GM23338 (cell line): Measurements from ENCODE around the gene TDG. TPM values are rescaled to one million over a fixed set of nuclear protein-coding genes. Genes with fewer than 3 reads are reported as not detected.
A peak's percentile ranks its signal among the peaks of the same experiment; 100 is the strongest.

Experiments used
- ATAC-seq: fragments of 200-7000 bp; cut with Tn5 transposase; 3 replicates; pipeline ENCODE4 v1.9.1; 2020
- DNase-seq: peaks from one replicate; pipeline ENCODE4 v3.0.0-alpha.2; 2015; ENCODE audit warnings: low spot score
- H2AFZ ChIP-seq: fragments of 200-600 bp; sonication (generic); 2 replicates; pipeline ENCODE4 v1.8.0; 2016; ENCODE audit warnings: antibody characterized with exemption, mild to moderate bottlenecking, moderate library complexity
- H3F3A ChIP-seq: fragments of 200-600 bp; sonication (generic); replicated peaks from 2 replicates; pipeline ENCODE4 v1.8.0; 2017; ENCODE audit warnings: antibody characterized with exemption, mixed run types, low read depth
- H3K27ac ChIP-seq: fragments of 200-600 bp; sonication (generic); 2 replicates; pipeline ENCODE4 v1.6.1; 2016; ENCODE audit warnings: low read depth
- H3K27me3 ChIP-seq: fragments of 200-600 bp; sonication (generic); 2 replicates; pipeline ENCODE4 v1.8.0; 2016; ENCODE audit warnings: mild to moderate bottlenecking, mixed run types, moderate library complexity; ENCODE audit not compliant: insufficient read depth
- H3K36me3 ChIP-seq: fragments of 200-600 bp; sonication (generic); 2 replicates; pipeline ENCODE4 v1.8.0; 2016; ENCODE audit warnings: mild to moderate bottlenecking; ENCODE audit not compliant: insufficient read depth
- H3K4me1 ChIP-seq: fragments of 200-600 bp; sonication (generic); 2 replicates; pipeline ENCODE4 v1.8.0; 2016; ENCODE audit warnings: mild to moderate bottlenecking, moderate library complexity; ENCODE audit not compliant: insufficient read depth
- H3K4me2 ChIP-seq: fragments of 200-600 bp; sonication (generic); 2 replicates; pipeline ENCODE4 v1.7.1; 2017; ENCODE audit warnings: mixed run types
- H3K4me3 ChIP-seq: fragments of 200-600 bp; sonication (generic); 2 replicates; pipeline ENCODE4 v1.6.1; 2016; ENCODE audit warnings: mixed run types
- H3K79me2 ChIP-seq: fragments of 200-600 bp; sonication (generic); replicated peaks from 2 replicates; pipeline ENCODE4 v1.8.0; 2017; ENCODE audit warnings: mild to moderate bottlenecking; ENCODE audit not compliant: insufficient read depth
- H3K9me2 ChIP-seq: fragments of 200-600 bp; sonication (generic); 2 replicates; pipeline ENCODE4 v1.8.0; 2017; ENCODE audit not compliant: insufficient read depth
- H4K20me1 ChIP-seq: fragments of 200-600 bp; sonication (generic); replicated peaks from 2 replicates; pipeline ENCODE4 v1.8.0; 2017; ENCODE audit warnings: mild to moderate bottlenecking; ENCODE audit not compliant: insufficient read depth
- H3K27ac Mint-ChIP-seq: 2 replicates; pipeline ENCODE4 v1.8.0; 2020; ENCODE audit warnings: inconsistent platforms, mild to moderate bottlenecking, moderate library complexity, mixed read lengths
- H3K27me3 Mint-ChIP-seq: 3 replicates; pipeline ENCODE4 v1.8.0; 2022; ENCODE audit warnings: low read depth, mild to moderate bottlenecking, moderate library complexity, mixed read lengths, inconsistent platforms; ENCODE audit not compliant: insufficient read depth, poor library complexity
- H3K36me3 Mint-ChIP-seq: 3 replicates; pipeline ENCODE4 v1.8.0; 2021; ENCODE audit warnings: low read depth, mild to moderate bottlenecking, inconsistent platforms, moderate library complexity, mixed read lengths
- H3K4me1 Mint-ChIP-seq: 3 replicates; pipeline ENCODE4 v1.8.0; 2020; ENCODE audit warnings: mild to moderate bottlenecking, inconsistent platforms, mixed read lengths
- H3K4me3 Mint-ChIP-seq: 3 replicates; pipeline ENCODE4 v1.8.0; 2021; ENCODE audit warnings: moderate library complexity, mild to moderate bottlenecking, inconsistent platforms, mixed read lengths
- H3K9me3 Mint-ChIP-seq: 3 replicates; pipeline ENCODE4 v1.8.0; 2020; ENCODE audit warnings: moderate library complexity, mild to moderate bottlenecking, inconsistent platforms, mixed read lengths
- CREB1 ChIP-seq: fragments of 250-450 bp; sonication (Bioruptor Pico); IDR thresholded peaks from 2 replicates; pipeline ENCODE4 v1.5.0; 2020; ENCODE audit warnings: low read depth, mild to moderate bottlenecking, moderate library complexity
- CTCF ChIP-seq, 2 experiments: fragments of 200-600 bp in 1 of 2; sonication (generic) in 1 of 2; conservative IDR thresholded peaks; 2 replicates each; pipeline versions ENCODE4 v1.5.1 to v1.6.1; 2016 to 2017; ENCODE audit warnings: antibody characterized with exemption in 2 of 2, low read depth in 2 of 2, mild to moderate bottlenecking in 2 of 2, moderate library complexity in 1 of 2
- ETS1 ChIP-seq: IDR thresholded peaks from 2 replicates; pipeline ENCODE4 v1.6.1; 2016; ENCODE audit warnings: antibody characterized with exemption
- EZH2 ChIP-seq: fragments of 200-600 bp; sonication (generic); IDR thresholded peaks from one replicate; pipeline ENCODE4 v1.8.0; 2017; ENCODE audit warnings: antibody characterized with exemption, mild to moderate bottlenecking, low read depth; ENCODE audit not compliant: unreplicated experiment
- EZH2phosphoT487 ChIP-seq: fragments of 200-600 bp; sonication (generic); IDR thresholded peaks from one replicate; pipeline ENCODE4 v1.8.1; 2018; ENCODE audit warnings: antibody characterized with exemption; ENCODE audit not compliant: unreplicated experiment
- JUNB ChIP-seq: IDR thresholded peaks from one replicate; pipeline ENCODE4 v1.6.1; 2016; ENCODE audit warnings: antibody characterized with exemption; ENCODE audit not compliant: unreplicated experiment
- NANOG ChIP-seq: IDR thresholded peaks from 2 replicates; pipeline ENCODE4 v1.6.1; 2016; ENCODE audit warnings: antibody characterized with exemption, borderline replicate concordance
- POLR2AphosphoS5 ChIP-seq: IDR thresholded peaks from 2 replicates; pipeline ENCODE4 v1.6.1; 2016; ENCODE audit warnings: antibody characterized with exemption, low read depth
- REST ChIP-seq: IDR thresholded peaks from one replicate; pipeline ENCODE4 v1.6.1; 2018; ENCODE audit warnings: antibody characterized with exemption; ENCODE audit not compliant: unreplicated experiment
- STAT1 ChIP-seq: IDR thresholded peaks from one replicate; pipeline ENCODE4 v1.6.1; 2016; ENCODE audit warnings: antibody characterized with exemption; ENCODE audit not compliant: unreplicated experiment
- ZNF114 ChIP-seq: fragments of 250-450 bp; sonication (Bioruptor Pico); IDR thresholded peaks from 2 replicates; pipeline ENCODE4 v1.5.0; 2020; ENCODE audit warnings: mild to moderate bottlenecking, moderate library complexity
- ZNF331 ChIP-seq: fragments of 250-450 bp; sonication (Bioruptor Pico); IDR thresholded peaks from 2 replicates; pipeline ENCODE4 v1.5.0; 2020; ENCODE audit warnings: low read depth, mild to moderate bottlenecking, moderate library complexity
- ZNF462 ChIP-seq: fragments of 250-450 bp; sonication (Bioruptor Pico); IDR thresholded peaks from 2 replicates; pipeline ENCODE4 v1.5.0; 2020; ENCODE audit warnings: mild to moderate bottlenecking, moderate library complexity
- polyA plus RNA-seq: library from polyadenylated mRNA; unstranded; fragments of >200 nt; fragmentation: Nextera tagmentation; extraction: Ambion mirVana; gene quantifications from 2 replicates; pipeline ENCODE4 v1.2.1, GENCODE V29; 2016
- total RNA-seq: library from RNA; depleted of rRNA; stranded (reverse); fragments of >200 nt; shearing (Covaris generic); gene quantifications from 2 replicates; pipeline ENCODE4 v1.2.3, GENCODE V29; 2014

The TDG gene
- total and polyA plus RNA-seq, 2 experiments from 2014 or later = 57.0 to 66.2 TPM

GRCh38 chr12:103930787-103931735, 34.6 kb upstream of the TDG start:
- H3K27ac Mint-ChIP-seq = peak overlapping the region; percentile 98
- Histone ChIP-seq H3K27me3 (no peaks in the 10 kb centered on the region), H2AFZ (no peak overlapping the region), H3K27ac (peak overlapping the region; percentile 60), H3K4me3 (peak overlapping the region; percentile 92), H3K4me1 (peaks cover 13% of the 10 kb centered on the region; the same call in 1 of the 2 replicates), H3K9me2 (no peaks in the 10 kb centered on the region), H3K36me3 (peaks cover 40% of the 10 kb centered on the region), H3F3A (0 out of 2 replicates have a peak, but pooled peaks cover 7% of the 10 kb centered on the region), H3K4me2 (peak overlapping the region; percentile 95), H4K20me1 (peaks cover 40% of the 10 kb centered on the region), H3K79me2 (peaks cover 58% of the 10 kb centered on the region)
- TF ChIP-seq CREB1 (CRISPR knock-in tag) (no peak), REST (no peak), JUNB (no peak), NANOG (no peak), ZNF331 (CRISPR knock-in tag) (no peak), ZNF114 (no peak), STAT1 (no peak), EZH2phosphoT487 (no peak), CTCF (conservative IDR thresholded peaks at IDR 0.05; ENCODE audit: low read depth in 2 of 2) (no peak), EZH2 (no peak), ETS1 (no peak), POLR2AphosphoS5 (no peak), ZNF462 (CRISPR knock-in tag) (no peak)
- H3K4me3 Mint-ChIP-seq = peak overlapping the region; percentile 86
- peaks cover 46% of the 10 kb centered on the region for H3K36me3 Mint-ChIP-seq
- peaks cover 18% of the 10 kb centered on the region for H3K4me1 Mint-ChIP-seq
- H3K9me3 Mint-ChIP-seq = no peaks in the 10 kb centered on the region
- peak; percentile 4 for ATAC-seq
- H3K27me3 Mint-ChIP-seq = peaks cover 7% of the 10 kb centered on the region
- DNase-seq = peak; percentile 37
